Calu3 (cell line): ENCODE results near the gene ARAF. TPM values are rescaled to one million over a fixed set of nuclear protein-coding genes. Genes with fewer than 3 reads are reported as not detected.

ENCODE experiments used
- BruUV-seq: library from RNA; stranded (reverse); fragments of 400-500 nt; replicated peaks from 2 replicates; lab custom pipeline; 2021; lab: Mats Ljungman, UMichigan
- CTCF ChIA-PET: fragments of 300-600 bp; sonication (Branson Sonifier 250); formaldehyde crosslinking; loops from one replicate; lab custom pipeline; 2022; ENCODE audit warnings: antibody characterized with exemption; lab: Charles Lee
- DNase-seq: peaks from one replicate; pipeline ENCODE4 v3.0.0; 2022
- H3K27ac Mint-ChIP-seq: one replicate; pipeline ENCODE4 v1.8.0; 2022; ENCODE audit warnings: mixed read lengths; ENCODE audit not compliant: unreplicated experiment
- H3K27me3 Mint-ChIP-seq: one replicate; pipeline ENCODE4 v1.8.0; 2022; ENCODE audit warnings: mixed read lengths; ENCODE audit not compliant: unreplicated experiment
- H3K36me3 Mint-ChIP-seq: one replicate; pipeline ENCODE4 v1.8.0; 2022; ENCODE audit warnings: mild to moderate bottlenecking, moderate library complexity, mixed read lengths; ENCODE audit not compliant: insufficient read depth, unreplicated experiment
- H3K4me1 Mint-ChIP-seq: one replicate; pipeline ENCODE4 v1.8.0; 2022; ENCODE audit warnings: mild to moderate bottlenecking, low read depth, mixed read lengths; ENCODE audit not compliant: unreplicated experiment
- H3K4me3 Mint-ChIP-seq: one replicate; pipeline ENCODE4 v1.8.0; 2022; ENCODE audit warnings: mild to moderate bottlenecking, low read depth, moderate library complexity, mixed read lengths; ENCODE audit not compliant: unreplicated experiment
- H3K9me3 Mint-ChIP-seq: one replicate; pipeline ENCODE4 v1.8.0; 2022; ENCODE audit warnings: low read depth, mixed read lengths; ENCODE audit not compliant: unreplicated experiment
- intact Hi-C: fragments of 100-400 bp; cut with micrococcal nuclease; formaldehyde crosslinking; loops from one replicate; pipeline ENCODE4 v1.10.0; 2022; ENCODE audit not compliant: unreplicated experiment
- total RNA-seq: library from RNA; stranded (reverse); gene quantifications from 2 replicates; pipeline ENCODE4 v1.2.3, GENCODE V29; 2022
- TF ChIP-seq, protein P1 (sequence below): fragments of 200-600 bp; IDR thresholded peaks from one replicate; pipeline ENCODE4 v1.8.0; 2022; ENCODE audit warnings: antibody characterized with exemption; ENCODE audit not compliant: unreplicated experiment

ARAF gene
- total RNA-seq, 1 experiment from 2014 or later = 79.2 TPM

DNA sequence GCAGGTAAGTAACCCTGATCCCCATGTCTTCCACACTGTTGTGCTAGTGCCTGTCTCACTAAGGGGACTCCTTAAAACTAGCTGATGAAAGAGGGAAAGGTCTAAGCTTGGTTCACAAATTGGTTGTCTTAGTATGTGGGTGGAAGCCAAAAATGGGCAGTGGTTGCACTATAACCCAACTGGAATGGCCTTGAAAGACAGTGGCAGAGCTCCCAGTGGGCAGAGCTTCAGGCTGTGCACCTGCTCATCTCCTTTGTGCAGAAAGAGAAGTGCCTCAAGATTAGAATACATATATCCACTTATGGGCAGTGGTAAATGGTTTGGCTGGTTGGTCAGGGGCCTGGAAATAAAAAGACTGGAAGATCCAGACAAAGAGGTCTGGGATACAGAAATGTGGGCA, 51.4 kb downstream of the ARAF start:
- Mint-ChIP-seq H3K4me1 (no peaks in the 10 kb centered on the region), H3K27me3 (peaks cover 52% of the 10 kb centered on the region), H3K9me3 (peaks cover 3% of the 10 kb centered on the region), H3K4me3 (no peak overlapping the region), H3K36me3 (no peaks in the 10 kb centered on the region), H3K27ac (no peak overlapping the region)
- TF ChIP-seq, protein P1, sequence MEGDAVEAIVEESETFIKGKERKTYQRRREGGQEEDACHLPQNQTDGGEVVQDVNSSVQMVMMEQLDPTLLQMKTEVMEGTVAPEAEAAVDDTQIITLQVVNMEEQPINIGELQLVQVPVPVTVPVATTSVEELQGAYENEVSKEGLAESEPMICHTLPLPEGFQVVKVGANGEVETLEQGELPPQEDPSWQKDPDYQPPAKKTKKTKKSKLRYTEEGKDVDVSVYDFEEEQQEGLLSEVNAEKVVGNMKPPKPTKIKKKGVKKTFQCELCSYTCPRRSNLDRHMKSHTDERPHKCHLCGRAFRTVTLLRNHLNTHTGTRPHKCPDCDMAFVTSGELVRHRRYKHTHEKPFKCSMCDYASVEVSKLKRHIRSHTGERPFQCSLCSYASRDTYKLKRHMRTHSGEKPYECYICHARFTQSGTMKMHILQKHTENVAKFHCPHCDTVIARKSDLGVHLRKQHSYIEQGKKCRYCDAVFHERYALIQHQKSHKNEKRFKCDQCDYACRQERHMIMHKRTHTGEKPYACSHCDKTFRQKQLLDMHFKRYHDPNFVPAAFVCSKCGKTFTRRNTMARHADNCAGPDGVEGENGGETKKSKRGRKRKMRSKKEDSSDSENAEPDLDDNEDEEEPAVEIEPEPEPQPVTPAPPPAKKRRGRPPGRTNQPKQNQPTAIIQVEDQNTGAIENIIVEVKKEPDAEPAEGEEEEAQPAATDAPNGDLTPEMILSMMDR = no peak
- BruUV-seq = no TSS peak
- CTCF ChIA-PET = no interaction called here
- no peak for DNase-seq
- intact Hi-C loops = no loop called here

DNA sequence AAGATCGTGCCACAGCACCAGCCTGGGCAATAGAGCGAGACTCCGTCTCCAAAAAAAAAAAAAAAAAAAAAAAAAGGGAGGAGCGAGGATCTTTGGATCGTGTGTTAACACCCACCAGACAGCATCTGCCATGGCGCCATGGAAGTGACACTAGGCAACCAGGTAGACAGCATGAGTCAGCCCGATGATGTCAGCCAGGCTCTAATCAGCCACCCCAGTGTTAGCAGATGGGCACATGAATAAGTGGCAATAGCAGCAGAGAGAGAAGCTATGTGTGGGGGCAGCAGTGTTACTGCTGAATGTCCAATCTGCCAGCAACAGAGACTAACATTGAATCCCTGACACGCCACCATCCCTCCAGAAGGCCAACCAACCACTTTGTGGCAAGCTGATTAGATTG, 52.1 kb downstream of the ARAF start:
- BruUV-seq = no TSS peak
- Mint-ChIP-seq H3K27me3 (peaks cover 52% of the 10 kb centered on the region), H3K27ac (no peak overlapping the region), H3K9me3 (peaks cover 3% of the 10 kb centered on the region), H3K4me3 (no peak overlapping the region), H3K4me1 (no peaks in the 10 kb centered on the region), H3K36me3 (no peaks in the 10 kb centered on the region)
- intact Hi-C loops = no loop called here
- TF ChIP-seq, protein P1 = no peak
- CTCF ChIA-PET = interaction anchor here (1.1 kb wide), 1 partner anchor 37 kb away, joined by 3 read pairs; the partner anchor contains the start of gene ELK1
- DNase-seq = no peak

DNA sequence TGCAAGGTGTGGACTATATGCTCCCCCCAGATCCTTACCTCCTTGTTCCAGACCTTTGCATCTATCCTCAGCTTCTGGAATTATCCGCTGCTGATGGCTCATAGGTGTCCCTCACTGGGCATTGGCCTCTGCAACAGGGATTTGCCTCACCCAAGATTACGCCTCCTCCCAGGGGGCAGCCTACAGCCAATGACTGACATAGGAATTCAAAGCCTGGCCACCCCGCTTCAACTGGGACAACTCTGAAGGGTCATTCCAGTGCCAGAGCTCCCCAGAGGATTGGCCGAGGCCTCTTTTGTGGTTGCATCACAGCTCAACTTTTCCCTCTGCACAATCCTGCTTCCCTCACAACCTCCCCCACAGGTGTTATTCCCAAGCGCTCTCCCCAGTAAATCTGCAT, 53.6 kb downstream of the ARAF start:
- no peak overlapping the region for H3K4me3 Mint-ChIP-seq
- CTCF ChIA-PET = no interaction called here
- intact Hi-C loops = no loop called here
- peaks cover 3% of the 10 kb centered on the region for H3K9me3 Mint-ChIP-seq
- BruUV-seq = no TSS peak
- H3K4me1 Mint-ChIP-seq = no peaks in the 10 kb centered on the region
- TF ChIP-seq, protein P1 = no peak
- DNase-seq = no peak
- peaks cover 46% of the 10 kb centered on the region for H3K27me3 Mint-ChIP-seq
- no peak overlapping the region for H3K27ac Mint-ChIP-seq
- peaks cover 9% of the 10 kb centered on the region for H3K36me3 Mint-ChIP-seq

DNA sequence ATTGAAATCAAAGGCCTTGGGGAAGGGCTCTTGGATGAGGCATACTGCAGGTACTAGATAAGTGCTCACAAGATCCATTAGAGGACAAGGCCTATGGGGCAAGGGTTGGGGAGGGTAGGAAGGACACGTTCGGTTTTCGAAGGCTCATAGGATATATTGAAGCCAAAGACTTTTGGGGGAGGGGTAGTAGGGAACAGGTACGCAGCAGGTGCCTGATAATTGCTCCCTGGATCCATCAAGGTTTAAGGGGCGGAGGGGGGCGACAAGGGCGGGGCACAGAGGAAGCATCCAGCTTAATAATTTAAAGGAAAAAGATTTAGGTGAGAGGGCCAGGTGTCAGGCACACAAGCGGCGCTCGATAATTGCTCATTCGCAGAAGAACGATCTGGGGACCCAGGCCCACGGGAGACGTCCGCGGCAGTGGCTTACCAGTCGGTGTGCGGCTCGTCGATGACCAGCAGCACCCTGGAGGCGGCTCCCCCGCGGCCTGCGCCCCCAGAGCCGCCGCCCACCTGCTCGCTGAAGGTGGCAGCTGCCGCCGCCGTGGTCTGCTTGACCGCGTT, 58.0 kb downstream of the ARAF start:
- H3K4me3 Mint-ChIP-seq = no peak overlapping the region
- intact Hi-C loops = no loop called here
- BruUV-seq = no TSS peak

More for the DNA sequence above, 58.0 kb downstream of the ARAF start:
- no peaks in the 10 kb centered on the region for H3K9me3 Mint-ChIP-seq
- TF ChIP-seq, protein P1 = no peak
- H3K27me3 Mint-ChIP-seq = peaks cover 70% of the 10 kb centered on the region
- DNase-seq = no peak
- H3K36me3 Mint-ChIP-seq = peaks cover 19% of the 10 kb centered on the region
- CTCF ChIA-PET = no interaction called here
- peaks cover 8% of the 10 kb centered on the region for H3K4me1 Mint-ChIP-seq
- no peak overlapping the region for H3K27ac Mint-ChIP-seq
